ENCODE measurements around the gene GNB1L.

- TF ChIP-seq CTCF (IDR thresholded peaks at IDR 0.05; ENCODE audit: insufficient read depth, low read length) (no peak), POLR2AphosphoS5 (IDR thresholded peaks at IDR 0.05; ENCODE audit: low read depth) (no peak), GABPA (IDR thresholded peaks at IDR 0.05; ENCODE audit: low read depth) (no peak)
Measured at GRCh38 chr22:19879246-19879570, 24.5 kb upstream of the GNB1L start.
